Lung microvascular endothelial cell (primary cell): ENCODE measurements around the gene ACSBG1. TPM values are rescaled to one million over a fixed set of nuclear protein-coding genes. Genes with fewer than 3 reads are reported as not detected.

ENCODE experiments used
- DNase-seq, 2 donors: peaks; one replicate each; pipeline versions ENCODE4 v3.0.0 to v3.0.0-alpha.2; 2010; ENCODE audit warnings: low read depth in 2 of 2
- total RNA-seq: library from RNA; depleted of rRNA; stranded (reverse); fragments of >200 nt; gene quantifications from 2 replicates; pipeline ENCODE4 v1.2.1, GENCODE V29; 2014

The ACSBG1 gene
- total RNA-seq, 1 donor from 2014 or later, result not detected

DNA sequence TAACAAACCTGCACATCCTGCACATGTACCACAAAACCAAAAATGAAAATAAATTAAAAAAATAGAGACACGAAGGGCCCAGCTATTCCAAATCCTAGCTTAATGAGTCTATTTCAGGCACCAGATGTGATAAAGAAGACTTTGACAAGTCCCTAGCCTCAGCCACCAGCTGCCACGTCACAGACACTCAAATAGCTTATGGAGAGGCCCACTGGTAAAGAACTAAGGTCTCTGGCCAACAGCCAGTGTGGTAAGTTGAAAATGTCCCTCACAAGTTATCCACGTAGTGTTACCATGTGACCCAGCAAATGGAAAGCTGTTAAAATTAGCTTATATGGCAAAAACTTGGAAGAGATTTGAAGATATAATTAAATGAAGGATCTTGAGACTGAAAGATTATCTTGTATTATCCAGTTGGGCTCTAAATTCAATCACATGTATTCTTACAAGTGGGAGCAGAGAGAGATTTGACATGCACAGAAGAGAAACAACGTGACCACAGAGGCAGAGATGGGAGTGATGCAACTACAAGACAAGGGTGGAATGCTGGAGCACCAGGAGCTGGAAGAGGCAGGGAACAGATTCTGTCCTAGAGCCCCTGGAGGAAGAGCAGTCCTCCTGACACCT is 10.9 kb downstream of the ACSBG1 start:
- DNase-seq, result no peak

- DNase-seq, result no peak
Measured at GRCh38 chr15:78222745-78223395, 11.5 kb downstream of the ACSBG1 start.

DNA sequence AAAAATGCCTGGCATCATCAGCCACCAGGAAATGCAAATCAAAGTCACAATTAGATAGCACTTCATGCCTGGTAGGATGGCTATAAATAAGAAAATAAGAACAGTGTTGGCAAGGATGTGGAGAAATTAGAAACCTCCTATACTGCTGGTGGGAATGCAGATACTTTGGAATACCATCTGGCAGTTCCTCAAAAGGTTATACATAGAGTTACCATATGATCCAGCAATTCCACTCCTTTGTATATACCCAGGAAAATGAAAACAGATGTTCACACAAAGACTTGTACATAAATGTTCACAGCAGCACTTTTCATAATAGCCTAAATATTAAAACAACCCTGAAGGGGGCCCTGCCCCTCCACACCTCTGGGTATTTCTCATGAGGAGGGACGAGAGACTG is 13.7 kb downstream of the ACSBG1 start:
- no peak for DNase-seq

DNA sequence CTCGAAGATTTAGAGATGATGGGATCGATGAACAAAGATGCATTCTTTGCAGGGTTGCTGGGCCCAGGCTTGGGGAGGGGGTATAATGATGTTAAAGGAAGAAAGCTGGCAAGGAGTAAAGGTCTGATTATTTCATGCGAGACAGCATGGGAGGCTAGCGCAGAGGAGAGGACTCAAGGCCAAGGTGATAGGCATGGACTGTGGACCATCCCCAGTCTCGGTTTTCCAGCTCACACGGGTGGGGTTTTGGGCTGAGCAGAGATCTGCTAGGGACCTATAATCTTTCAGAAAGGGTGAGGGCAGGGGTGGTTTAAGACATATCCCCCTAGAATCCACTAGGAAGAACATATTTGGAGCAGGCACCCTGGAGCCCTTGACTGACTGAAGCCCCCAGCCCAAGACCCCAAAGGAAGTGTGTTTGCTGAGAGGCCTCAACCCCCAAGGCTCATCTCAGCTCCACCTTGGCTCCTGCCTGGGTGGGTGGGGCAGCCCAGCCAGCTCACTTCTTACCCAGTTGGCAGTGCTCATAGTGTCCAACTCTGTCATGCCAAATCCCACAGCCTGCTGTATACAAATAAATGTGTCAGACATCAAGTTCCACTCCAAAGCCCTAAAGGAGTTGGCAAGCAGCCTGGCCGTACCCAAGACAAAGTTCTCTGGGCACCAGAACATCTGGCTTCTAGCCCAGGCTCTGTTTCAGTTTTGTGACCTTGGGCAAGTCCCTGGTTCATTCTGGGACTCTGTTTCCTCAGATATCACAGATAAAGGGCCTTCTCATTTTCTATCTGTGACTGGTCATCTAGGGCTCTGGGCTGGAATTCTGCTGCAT is 17.9 kb downstream of the ACSBG1 start:
- DNase-seq, result no peak

DNA sequence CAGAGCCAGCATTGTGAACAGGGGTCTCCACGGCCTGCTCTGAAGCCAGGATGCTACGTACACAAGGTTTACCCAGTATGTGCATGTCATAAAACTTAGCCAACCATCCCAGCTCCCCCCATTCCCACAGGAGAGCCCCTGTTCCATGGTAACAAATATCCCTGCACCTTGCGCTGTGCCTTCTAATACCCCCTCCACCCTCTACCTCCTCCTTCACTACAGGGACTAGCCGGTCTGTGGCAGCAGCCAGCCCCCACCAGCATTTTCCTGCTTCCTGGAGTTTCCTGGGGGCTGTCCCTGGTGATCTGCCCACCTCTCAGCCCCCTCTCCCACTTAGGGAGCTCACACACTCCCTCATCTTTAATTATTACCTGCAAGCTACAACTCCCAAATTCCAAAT is 20.4 kb downstream of the ACSBG1 start:
- DNase-seq, result no peak

DNA sequence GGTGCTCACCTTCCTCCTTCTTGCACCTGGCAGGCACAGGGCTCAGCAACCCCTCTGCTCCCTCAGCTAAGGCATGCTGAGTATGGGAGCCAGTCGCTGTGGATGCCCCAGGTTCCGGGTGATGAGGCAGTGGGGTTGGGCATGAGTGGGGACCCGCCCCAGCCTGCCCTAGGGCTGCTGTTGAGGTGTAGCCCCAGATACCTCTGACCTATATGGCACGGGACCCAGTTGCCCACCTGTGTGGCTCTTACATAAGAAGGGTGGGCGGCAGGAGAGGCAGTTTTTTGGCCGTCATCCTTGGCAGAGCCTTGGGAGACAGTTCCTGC is 21.0 kb downstream of the ACSBG1 start:
- DNase-seq, result no peak

DNA sequence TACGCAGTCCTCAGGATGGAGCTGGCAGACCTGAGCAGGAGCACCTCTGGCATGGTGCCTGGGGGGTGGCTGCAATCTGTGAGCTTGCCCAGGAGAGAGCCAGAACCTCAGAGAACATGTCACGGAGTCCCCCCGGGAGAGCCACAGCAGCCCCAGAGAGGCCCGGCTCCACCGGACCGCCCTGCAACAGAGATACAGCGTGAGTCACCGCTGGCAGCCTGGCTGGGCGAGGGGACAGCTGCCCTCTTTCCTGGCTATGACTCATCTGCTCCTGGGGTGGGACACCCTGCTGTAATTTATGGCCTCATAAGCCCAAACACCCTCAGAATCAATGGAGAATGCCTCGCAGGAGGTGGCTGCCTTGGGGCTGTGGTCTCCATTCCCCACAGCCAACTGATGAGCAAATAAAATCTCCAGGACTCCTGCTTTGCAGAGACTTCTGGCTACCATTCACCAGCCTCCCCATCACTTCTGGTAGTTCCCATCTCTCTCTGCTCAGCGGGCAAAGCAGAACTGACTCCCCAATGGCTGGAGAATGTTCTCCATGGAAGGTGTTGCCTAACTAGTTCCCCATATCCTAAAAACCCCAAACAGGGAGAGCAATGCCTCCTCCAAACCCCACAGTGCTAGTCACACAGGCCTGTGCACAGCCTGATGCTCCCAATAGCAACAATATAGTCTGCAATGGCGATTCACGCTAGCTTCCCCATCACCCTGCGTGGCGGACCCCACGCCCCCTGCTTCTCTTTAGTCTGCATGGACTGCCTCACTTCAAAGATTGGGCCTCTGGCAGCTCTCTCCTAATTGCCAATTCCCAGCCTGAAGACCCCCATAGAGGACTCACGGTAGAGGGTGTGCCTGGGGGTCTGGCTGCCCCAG is 21.6 kb downstream of the ACSBG1 start:
- peak; percentile 49 to 74 for DNase-seq

- no peak for DNase-seq
Measured at GRCh38 chr15:78212008-78212407, 22.4 kb downstream of the ACSBG1 start.

GRCh38 chr15:78211189-78211921 is 23.0 kb downstream of the ACSBG1 start:
- DNase-seq, result no peak

- DNase-seq, result no peak
Measured at GRCh38 chr15:78210349-78210717, 24.0 kb downstream of the ACSBG1 start.

GRCh38 chr15:78209646-78210348 is 24.6 kb downstream of the ACSBG1 start:
- no peak for DNase-seq

- no peak for DNase-seq
Measured at GRCh38 chr15:78208887-78209645, 25.3 kb downstream of the ACSBG1 start.

DNA sequence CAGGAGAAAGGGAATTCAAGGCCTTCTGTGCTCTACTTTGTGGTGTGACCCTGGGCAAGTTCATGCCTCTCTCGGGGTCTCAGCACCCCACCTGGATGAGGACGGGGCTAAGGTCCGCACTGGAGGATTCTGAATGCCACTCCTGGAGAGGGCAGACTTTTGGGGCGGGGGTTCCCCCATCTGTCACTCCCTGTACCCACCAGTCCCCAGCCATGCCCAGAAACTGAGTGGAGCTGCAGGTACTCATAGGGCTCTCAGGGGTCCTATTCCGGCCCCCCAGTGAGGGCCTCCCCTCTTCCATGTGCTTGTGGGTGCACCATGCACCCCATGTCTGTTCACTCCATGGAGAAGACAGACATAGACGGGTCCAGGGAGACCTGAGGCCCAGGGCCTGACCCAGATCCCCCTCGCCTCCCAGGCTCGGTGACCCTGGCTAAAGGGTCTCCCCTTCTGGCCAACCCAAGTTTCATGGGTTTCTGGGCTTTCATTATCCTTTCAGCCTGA is 26.0 kb downstream of the ACSBG1 start:
- DNase-seq, result no peak

DNA sequence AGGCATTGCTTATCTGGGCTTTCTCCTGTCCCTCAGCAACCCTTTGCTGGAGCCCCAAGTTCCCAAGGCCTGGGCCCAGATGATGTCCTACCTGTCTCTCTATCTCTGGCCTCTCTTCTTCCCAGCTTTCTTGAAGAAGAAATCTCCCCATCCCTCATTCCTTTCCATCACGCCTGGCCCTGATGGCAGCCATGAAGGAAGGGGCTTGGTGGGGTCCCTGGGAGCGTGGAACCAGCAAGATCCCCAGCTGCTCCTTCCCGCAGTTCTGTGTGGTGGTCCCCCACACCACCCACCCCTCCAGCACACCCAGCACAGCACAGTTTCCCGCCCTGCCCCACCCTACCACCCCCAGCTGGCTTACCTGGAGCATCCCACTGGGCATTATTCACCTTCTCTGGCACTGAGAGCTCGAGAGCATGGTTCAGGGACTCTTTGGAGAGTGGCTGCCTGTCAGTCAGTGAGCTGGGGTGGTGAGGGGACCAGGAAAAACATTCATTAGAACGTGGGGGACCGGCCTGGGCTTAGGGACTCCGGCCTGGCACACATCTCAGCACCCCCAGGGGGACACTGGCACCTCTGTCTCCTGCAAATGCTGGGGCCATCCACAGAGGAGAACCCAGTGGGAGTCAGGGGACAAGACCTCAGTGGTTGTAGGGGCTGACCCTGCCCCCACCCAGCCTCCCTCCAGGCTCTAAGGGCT is 26.6 kb downstream of the ACSBG1 start:
- no peak for DNase-seq

GRCh38 chr15:78207110-78207458 is 27.3 kb downstream of the ACSBG1 start:
- no peak for DNase-seq

GRCh38 chr15:78206326-78207109 is 27.8 kb downstream of the ACSBG1 start:
- no peak for DNase-seq

GRCh38 chr15:78205856-78206255 is 28.5 kb downstream of the ACSBG1 start:
- DNase-seq, result no peak

DNA sequence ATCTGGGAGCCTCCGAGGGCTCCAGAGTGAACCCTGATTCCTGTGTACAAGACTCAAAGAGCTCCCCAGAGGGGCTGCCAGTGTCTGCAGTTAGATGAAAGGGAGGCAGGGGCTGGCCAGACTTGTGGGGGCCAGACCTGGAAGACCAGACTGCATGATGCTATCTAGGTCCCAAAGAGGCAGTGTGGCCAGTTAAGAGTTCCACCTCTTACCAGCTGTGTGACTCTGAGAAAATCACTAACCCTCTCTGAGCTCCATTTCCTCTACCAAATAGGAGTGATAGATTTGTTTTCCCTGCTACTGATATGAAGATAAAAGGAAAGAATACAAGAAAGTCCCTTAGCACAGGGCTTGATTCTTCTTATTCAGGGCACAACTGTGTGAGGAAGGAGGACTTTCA is 29.0 kb downstream of the ACSBG1 start:
- DNase-seq, result no peak
